ENCODE measurements around the gene LRP8. TPM values are rescaled to one million over a fixed set of nuclear protein-coding genes. Genes with fewer than 3 reads are reported as not detected.

LRP8 gene
- total and polyA plus RNA-seq, 2 donors, result 1.7 to 4.5 TPM

GRCh38 chr1:53349968-53350852 is 22.3 kb upstream of the LRP8 start:
- no peak overlapping the region for H3K27ac ChIP-seq (ENCODE audit: low read depth in 1 of 2, low read length in 1 of 2)
- H3K9me3 ChIP-seq (ENCODE audit: control insufficient read depth in 2 of 2, insufficient read depth in 1 of 2, low read length in 1 of 2), result no peaks in the 10 kb centered on the region
- no peaks in the 10 kb centered on the region for H3K27me3 ChIP-seq (ENCODE audit: control insufficient read depth in 2 of 2, insufficient read depth in 1 of 2, low read length in 1 of 2)
- WGBS, result 96% methylated on average over 7 of the region's 7 CpGs
- no peak overlapping the region for H3K4me3 ChIP-seq (ENCODE audit: low read length in 2 of 2)
- H3K36me3 ChIP-seq (ENCODE audit: control insufficient read depth in 2 of 2, insufficient read depth in 2 of 2, low read length in 1 of 2), result no peaks in the 10 kb centered on the region
- no peaks in the 10 kb centered on the region for H3K4me1 ChIP-seq (ENCODE audit: control insufficient read depth in 2 of 2, insufficient read depth in 2 of 2, low read length in 2 of 2)
- no peak for DNase-seq (ENCODE audit: low read depth in 6 of 9, low spot score in 9 of 9)

- DNase-seq (ENCODE audit: low read depth in 6 of 9, low spot score in 9 of 9), result no peak
- H3K4me1 ChIP-seq (ENCODE audit: control insufficient read depth in 2 of 2, insufficient read depth in 2 of 2, low read length in 2 of 2), result no peaks in the 10 kb centered on the region
- H3K4me3 ChIP-seq (ENCODE audit: low read length in 2 of 2), result no peak overlapping the region
- 74% methylated on average over 5 of the region's 5 CpGs for WGBS
- H3K36me3 ChIP-seq (ENCODE audit: control insufficient read depth in 2 of 2, insufficient read depth in 2 of 2, low read length in 1 of 2), result no peaks in the 10 kb centered on the region
- no peaks in the 10 kb centered on the region for H3K9me3 ChIP-seq (ENCODE audit: control insufficient read depth in 2 of 2, insufficient read depth in 1 of 2, low read length in 1 of 2)
- H3K27ac ChIP-seq (ENCODE audit: low read depth in 1 of 2, low read length in 1 of 2), result no peak overlapping the region
- H3K27me3 ChIP-seq (ENCODE audit: control insufficient read depth in 2 of 2, insufficient read depth in 1 of 2, low read length in 1 of 2), result no peaks in the 10 kb centered on the region
Measured at GRCh38 chr1:53349369-53349835, 21.5 kb upstream of the LRP8 start.

GRCh38 chr1:53348486-53349368 is 20.9 kb upstream of the LRP8 start:
- no peaks in the 10 kb centered on the region for H3K27me3 ChIP-seq (ENCODE audit: control insufficient read depth in 2 of 2, insufficient read depth in 1 of 2, low read length in 1 of 2)
- H3K9me3 ChIP-seq (ENCODE audit: control insufficient read depth in 2 of 2, insufficient read depth in 1 of 2, low read length in 1 of 2), result no peaks in the 10 kb centered on the region
- 96% methylated on average over 21 of the region's 21 CpGs for WGBS
- DNase-seq (ENCODE audit: low read depth in 6 of 9, low spot score in 9 of 9), result no peak
- no peak overlapping the region for H3K27ac ChIP-seq (ENCODE audit: low read depth in 1 of 2, low read length in 1 of 2)
- no peaks in the 10 kb centered on the region for H3K36me3 ChIP-seq (ENCODE audit: control insufficient read depth in 2 of 2, insufficient read depth in 2 of 2, low read length in 1 of 2)
- no peak overlapping the region for H3K4me3 ChIP-seq (ENCODE audit: low read length in 2 of 2)
- H3K4me1 ChIP-seq (ENCODE audit: control insufficient read depth in 2 of 2, insufficient read depth in 2 of 2, low read length in 2 of 2), result no peaks in the 10 kb centered on the region

GRCh38 chr1:53346814-53347176 is 18.9 kb upstream of the LRP8 start:
- Histone ChIP-seq H3K9me3 (ENCODE audit: control insufficient read depth in 2 of 2, insufficient read depth in 1 of 2, low read length in 1 of 2) (no peaks in the 10 kb centered on the region), H3K36me3 (ENCODE audit: control insufficient read depth in 2 of 2, insufficient read depth in 2 of 2, low read length in 1 of 2) (no peaks in the 10 kb centered on the region), H3K27ac (ENCODE audit: low read depth in 1 of 2, low read length in 1 of 2) (no peak overlapping the region), H3K4me1 (ENCODE audit: control insufficient read depth in 2 of 2, insufficient read depth in 2 of 2, low read length in 2 of 2) (no peaks in the 10 kb centered on the region), H3K27me3 (ENCODE audit: control insufficient read depth in 2 of 2, insufficient read depth in 1 of 2, low read length in 1 of 2) (no peaks in the 10 kb centered on the region), H3K4me3 (ENCODE audit: low read length in 2 of 2) (no peak overlapping the region)
- no peak for DNase-seq (ENCODE audit: low read depth in 6 of 9, low spot score in 9 of 9)
- WGBS, result 94% methylated on average over 3 of the region's 3 CpGs

GRCh38 chr1:53345996-53346813 is 18.3 kb upstream of the LRP8 start:
- H3K9me3 ChIP-seq (ENCODE audit: control insufficient read depth in 2 of 2, insufficient read depth in 1 of 2, low read length in 1 of 2), result no peaks in the 10 kb centered on the region
- no peaks in the 10 kb centered on the region for H3K4me1 ChIP-seq (ENCODE audit: control insufficient read depth in 2 of 2, insufficient read depth in 2 of 2, low read length in 2 of 2)
- WGBS, result 98% methylated on average over 7 of the region's 7 CpGs
- H3K27ac ChIP-seq (ENCODE audit: low read depth in 1 of 2, low read length in 1 of 2), result no peak overlapping the region
- no peaks in the 10 kb centered on the region for H3K27me3 ChIP-seq (ENCODE audit: control insufficient read depth in 2 of 2, insufficient read depth in 1 of 2, low read length in 1 of 2)
- no peaks in the 10 kb centered on the region for H3K36me3 ChIP-seq (ENCODE audit: control insufficient read depth in 2 of 2, insufficient read depth in 2 of 2, low read length in 1 of 2)
- H3K4me3 ChIP-seq (ENCODE audit: low read length in 2 of 2), result no peak overlapping the region
- no peak for DNase-seq (ENCODE audit: low read depth in 6 of 9, low spot score in 9 of 9)

GRCh38 chr1:53344921-53345838 is 17.3 kb upstream of the LRP8 start:
- DNase-seq (ENCODE audit: low read depth in 6 of 9, low spot score in 9 of 9), result no peak
- Histone ChIP-seq H3K36me3 (ENCODE audit: control insufficient read depth in 2 of 2, insufficient read depth in 2 of 2, low read length in 1 of 2) (no peaks in the 10 kb centered on the region), H3K4me1 (ENCODE audit: control insufficient read depth in 2 of 2, insufficient read depth in 2 of 2, low read length in 2 of 2) (no peaks in the 10 kb centered on the region), H3K27ac (ENCODE audit: low read depth in 1 of 2, low read length in 1 of 2) (no peak overlapping the region), H3K4me3 (ENCODE audit: low read length in 2 of 2) (no peak overlapping the region), H3K27me3 (ENCODE audit: control insufficient read depth in 2 of 2, insufficient read depth in 1 of 2, low read length in 1 of 2) (no peaks in the 10 kb centered on the region), H3K9me3 (ENCODE audit: control insufficient read depth in 2 of 2, insufficient read depth in 1 of 2, low read length in 1 of 2) (no peaks in the 10 kb centered on the region)
- 96% methylated on average over 11 of the region's 11 CpGs for WGBS

- DNase-seq (ENCODE audit: low read depth in 6 of 9, low spot score in 9 of 9), result no peak
Measured at GRCh38 chr1:53343831-53344668, 16.2 kb upstream of the LRP8 start.

More at GRCh38 chr1:53343831-53344668, 16.2 kb upstream of the LRP8 start:
- H3K36me3 ChIP-seq (ENCODE audit: control insufficient read depth in 2 of 2, insufficient read depth in 2 of 2, low read length in 1 of 2), result no peaks in the 10 kb centered on the region
- no peaks in the 10 kb centered on the region for H3K9me3 ChIP-seq (ENCODE audit: control insufficient read depth in 2 of 2, insufficient read depth in 1 of 2, low read length in 1 of 2)
- H3K27ac ChIP-seq (ENCODE audit: low read depth in 1 of 2, low read length in 1 of 2), result no peak overlapping the region
- no peak overlapping the region for H3K4me3 ChIP-seq (ENCODE audit: low read length in 2 of 2)
- 95% methylated on average over 9 of the region's 9 CpGs for WGBS
- H3K27me3 ChIP-seq (ENCODE audit: control insufficient read depth in 2 of 2, insufficient read depth in 1 of 2, low read length in 1 of 2), result no peaks in the 10 kb centered on the region
- no peaks in the 10 kb centered on the region for H3K4me1 ChIP-seq (ENCODE audit: control insufficient read depth in 2 of 2, insufficient read depth in 2 of 2, low read length in 2 of 2)
